ENCODE results near the gene NOVA1. TPM values are rescaled to one million over a fixed set of nuclear protein-coding genes. Genes with fewer than 3 reads are reported as not detected.

NOVA1 gene
- total and polyA plus RNA-seq, 9 donors: 3.9 to 11.7 (median 7.4) TPM

DNA sequence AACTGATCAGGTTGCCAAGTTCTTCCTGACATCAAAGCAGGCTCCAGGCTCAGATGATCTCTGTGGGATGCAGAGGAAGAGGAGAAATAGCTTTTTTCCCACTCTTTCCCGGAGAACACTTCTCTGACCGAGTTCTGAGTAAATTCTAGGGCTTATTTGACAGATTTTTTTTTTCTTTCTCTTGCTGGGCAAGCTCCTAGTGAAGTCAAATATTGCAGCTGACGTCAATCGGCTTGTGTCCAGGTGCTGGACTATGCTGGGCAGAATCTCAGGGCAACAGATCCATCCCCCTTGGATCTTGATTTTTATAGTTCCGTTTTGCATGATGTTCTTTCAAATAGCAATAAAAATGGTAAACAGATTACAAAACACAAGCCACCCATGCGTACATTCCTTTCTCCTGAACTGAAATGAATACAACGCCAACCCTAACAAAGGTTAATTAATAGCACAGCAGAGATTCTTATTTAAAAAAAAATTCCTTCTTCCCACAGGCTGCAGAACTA lies 182.2 kb downstream of the NOVA1 start:
- no peak overlapping the region for H3K4me3 ChIP-seq
- H3K36me3 ChIP-seq: no peaks in the 10 kb centered on the region
- WGBS, 3 donors: 8 to 18% (median 17%) methylated on average over 7 of the region's 7 CpGs
- H3K9me3 ChIP-seq: no peaks in the 10 kb centered on the region
- H3K4me1 ChIP-seq (ENCODE audit: insufficient read depth): peaks cover 4% of the 10 kb centered on the region
- intact Hi-C loops (cut with DNase I): no loop called here
- H3K27me3 ChIP-seq: no peaks in the 10 kb centered on the region
- TF ChIP-seq, protein P1, sequence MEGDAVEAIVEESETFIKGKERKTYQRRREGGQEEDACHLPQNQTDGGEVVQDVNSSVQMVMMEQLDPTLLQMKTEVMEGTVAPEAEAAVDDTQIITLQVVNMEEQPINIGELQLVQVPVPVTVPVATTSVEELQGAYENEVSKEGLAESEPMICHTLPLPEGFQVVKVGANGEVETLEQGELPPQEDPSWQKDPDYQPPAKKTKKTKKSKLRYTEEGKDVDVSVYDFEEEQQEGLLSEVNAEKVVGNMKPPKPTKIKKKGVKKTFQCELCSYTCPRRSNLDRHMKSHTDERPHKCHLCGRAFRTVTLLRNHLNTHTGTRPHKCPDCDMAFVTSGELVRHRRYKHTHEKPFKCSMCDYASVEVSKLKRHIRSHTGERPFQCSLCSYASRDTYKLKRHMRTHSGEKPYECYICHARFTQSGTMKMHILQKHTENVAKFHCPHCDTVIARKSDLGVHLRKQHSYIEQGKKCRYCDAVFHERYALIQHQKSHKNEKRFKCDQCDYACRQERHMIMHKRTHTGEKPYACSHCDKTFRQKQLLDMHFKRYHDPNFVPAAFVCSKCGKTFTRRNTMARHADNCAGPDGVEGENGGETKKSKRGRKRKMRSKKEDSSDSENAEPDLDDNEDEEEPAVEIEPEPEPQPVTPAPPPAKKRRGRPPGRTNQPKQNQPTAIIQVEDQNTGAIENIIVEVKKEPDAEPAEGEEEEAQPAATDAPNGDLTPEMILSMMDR (IDR thresholded peaks at IDR 0.05): no peak
- TF ChIP-seq POLR2A (IDR thresholded peaks at IDR 0.05): no peak
- TF ChIP-seq EP300 (IDR thresholded peaks at IDR 0.05): no peak
- no peak overlapping the region for H3K27ac ChIP-seq
- DNase-seq: peak; percentile 49 to 68 (median 61)

DNA sequence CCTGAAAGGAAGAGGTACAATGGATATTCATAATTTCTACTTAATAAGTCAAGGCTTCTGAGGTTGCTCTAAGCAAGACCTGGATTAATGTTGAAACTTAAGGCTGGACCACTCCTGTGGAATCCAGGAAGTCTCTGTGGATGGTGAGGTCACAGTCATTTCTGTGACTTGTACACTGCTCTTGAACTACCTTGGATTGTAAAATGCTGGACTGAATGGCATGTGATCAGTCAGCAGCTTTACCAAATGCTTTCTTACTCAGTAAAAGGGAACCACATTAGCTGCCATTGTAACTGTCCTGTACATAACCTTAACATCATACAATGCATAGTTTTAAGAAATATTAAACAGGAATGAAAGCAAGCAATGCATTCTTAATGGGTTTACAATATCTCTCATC lies 182.9 kb downstream of the NOVA1 start:
- no peak for DNase-seq
- TF ChIP-seq EP300 (IDR thresholded peaks at IDR 0.05): no peak
- no peak for TF ChIP-seq POLR2A (IDR thresholded peaks at IDR 0.05)
- TF ChIP-seq, protein P1 (IDR thresholded peaks at IDR 0.05): no peak
- Histone ChIP-seq H3K27me3 (no peaks in the 10 kb centered on the region), H3K36me3 (no peaks in the 10 kb centered on the region), H3K27ac (no peak overlapping the region), H3K4me1 (ENCODE audit: insufficient read depth) (peaks cover 4% of the 10 kb centered on the region), H3K9me3 (no peaks in the 10 kb centered on the region), H3K4me3 (no peak overlapping the region)
- intact Hi-C loops (cut with DNase I): no loop called here

DNA sequence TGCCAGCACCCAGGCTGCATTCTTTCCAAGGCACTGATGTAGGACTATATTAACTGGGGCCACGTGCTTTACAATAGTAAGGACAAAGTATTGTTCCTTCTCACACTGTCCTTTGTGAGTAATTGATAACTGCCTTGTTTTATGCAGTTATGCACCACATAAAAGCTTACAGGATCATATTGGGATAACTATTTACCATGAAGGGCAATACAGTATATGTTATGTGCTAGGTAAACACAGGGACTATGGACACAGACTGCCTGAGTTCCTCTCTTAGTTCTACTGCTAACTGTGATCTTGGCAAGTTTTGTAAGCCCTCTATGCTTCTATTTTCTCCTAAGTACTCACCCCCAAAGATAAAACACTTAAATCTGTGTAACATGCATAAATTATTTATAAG lies 183.7 kb downstream of the NOVA1 start:
- intact Hi-C loops (cut with DNase I): no loop called here
- Histone ChIP-seq H3K27me3 (no peaks in the 10 kb centered on the region), H3K4me1 (ENCODE audit: insufficient read depth) (peaks cover 4% of the 10 kb centered on the region), H3K9me3 (no peaks in the 10 kb centered on the region), H3K4me3 (no peak overlapping the region), H3K36me3 (no peaks in the 10 kb centered on the region), H3K27ac (no peak overlapping the region)
- DNase-seq: no peak
- 81 to 89% (median 88%) methylated on average over 1 of the region's 1 CpG for WGBS, 3 donors
- no peak for TF ChIP-seq EP300 (IDR thresholded peaks at IDR 0.05)
- TF ChIP-seq, protein P1 (IDR thresholded peaks at IDR 0.05): no peak
- TF ChIP-seq POLR2A (IDR thresholded peaks at IDR 0.05): no peak

DNA sequence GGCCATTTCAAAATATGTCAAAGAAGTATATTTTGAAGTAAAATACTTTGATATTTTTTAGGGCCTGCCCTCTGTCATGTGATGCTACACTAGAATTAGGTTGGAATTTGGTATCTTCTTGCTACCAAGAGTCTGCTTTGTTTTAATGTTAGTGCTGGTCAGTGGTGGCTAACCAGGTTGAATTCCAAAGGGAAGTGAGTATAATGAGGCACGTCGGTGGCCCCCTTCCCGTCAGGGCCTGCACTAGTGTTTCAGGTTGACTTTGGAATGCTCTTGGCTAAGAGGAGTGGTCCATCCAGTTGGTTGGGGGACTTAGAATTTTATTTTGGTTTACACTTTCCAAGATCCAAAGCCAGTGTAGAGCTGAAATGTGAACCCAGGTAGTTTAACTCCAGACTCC lies 185.4 kb downstream of the NOVA1 start:
- intact Hi-C loops (cut with DNase I): no loop called here
- 93 to 99% (median 94%) methylated on average over 3 of the region's 3 CpGs for WGBS, 3 donors
- no peaks in the 10 kb centered on the region for H3K9me3 ChIP-seq
- H3K27ac ChIP-seq: no peak overlapping the region
- H3K36me3 ChIP-seq: no peaks in the 10 kb centered on the region
- DNase-seq: no peak
- no peaks in the 10 kb centered on the region for H3K27me3 ChIP-seq
- TF ChIP-seq, protein P1 (IDR thresholded peaks at IDR 0.05): no peak
- TF ChIP-seq EP300 (IDR thresholded peaks at IDR 0.05) (no peak), POLR2A (IDR thresholded peaks at IDR 0.05) (no peak)
- H3K4me3 ChIP-seq: no peak overlapping the region
- peaks cover 4% of the 10 kb centered on the region for H3K4me1 ChIP-seq (ENCODE audit: insufficient read depth)

Data from ovary (tissue), 9 donors.